Measurements from ENCODE around the gene TMEM150B.

GRCh38 chr19:55266840-55267239 is 58.3 kb downstream of the TMEM150B start:
- TF ChIP-seq CTCF (IDR thresholded peaks at IDR 0.05; ENCODE audit: low read depth, low read length, missing input control), result no peak
- TF ChIP-seq, protein P1, sequence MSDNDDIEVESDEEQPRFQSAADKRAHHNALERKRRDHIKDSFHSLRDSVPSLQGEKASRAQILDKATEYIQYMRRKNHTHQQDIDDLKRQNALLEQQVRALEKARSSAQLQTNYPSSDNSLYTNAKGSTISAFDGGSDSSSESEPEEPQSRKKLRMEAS (IDR thresholded peaks at IDR 0.05), result no peak
- TF ChIP-seq ATF3 (IDR thresholded peaks at IDR 0.05), result no peak
- no peak for TF ChIP-seq ZBTB33 (IDR thresholded peaks at IDR 0.05)
- TF ChIP-seq NR2F2 (IDR thresholded peaks at IDR 0.05), result no peak
- TF ChIP-seq EGR1 (IDR thresholded peaks at IDR 0.05; ENCODE audit: low read depth in 2 of 2), result no peak
- TF ChIP-seq TAF1 (conservative IDR thresholded peaks at IDR 0.05), result no peak
- no peak for TF ChIP-seq SP1 (IDR thresholded peaks at IDR 0.05)
- no peak for TF ChIP-seq RAD21 (IDR thresholded peaks at IDR 0.05)
- no peak for TF ChIP-seq GABPA (IDR thresholded peaks at IDR 0.05 in 1 of 2, conservative IDR thresholded peaks at IDR 0.05 in 1 of 2)
- TF ChIP-seq HNF4G (IDR thresholded peaks at IDR 0.05), result no peak
- TF ChIP-seq JUND (IDR thresholded peaks at IDR 0.05), result no peak
